ENCODE measurements around the gene NCF2. TPM values are rescaled to one million over a fixed set of nuclear protein-coding genes. Genes with fewer than 3 reads are reported as not detected.

The NCF2 gene
- total RNA-seq, 2 donors from 2014 or later: 5.4 to 20.5 TPM

GRCh38 chr1:183588827-183589226 lies 1.4 kb downstream of the NCF2 start:
- Mint-ChIP-seq H3K9me3 (no peaks in the 10 kb centered on the region), H3K27me3 (peaks cover 11 to 12% of the 10 kb centered on the region in 2 donors), H3K4me1 (ENCODE audit: low read depth in 2 of 2) (peaks cover 25 to 37% of the 10 kb centered on the region in 2 donors), H3K27ac (peak overlapping the region in 1 of 2 donors; percentile 96), H3K4me3 (peak overlapping the region; percentile 35), H3K36me3 (peaks cover 4% of the 10 kb centered on the region)
- no peak for DNase-seq (ENCODE audit: low spot score)
- ATAC-seq: no peak

- H3K36me3 Mint-ChIP-seq: no peaks in the 10 kb centered on the region
- H3K27ac Mint-ChIP-seq: no peak overlapping the region
- H3K4me3 Mint-ChIP-seq: no peak overlapping the region
- peaks cover 13 to 26% of the 10 kb centered on the region in 2 donors for H3K4me1 Mint-ChIP-seq (ENCODE audit: low read depth in 2 of 2)
- no peaks in the 10 kb centered on the region for H3K27me3 Mint-ChIP-seq
- no peaks in the 10 kb centered on the region for H3K9me3 Mint-ChIP-seq
- ATAC-seq (no peak), DNase-seq (ENCODE audit: low spot score) (no peak)
Observed at GRCh38 chr1:183586926-183587325, 3.3 kb downstream of the NCF2 start.

GRCh38 chr1:183586455-183586854 lies 3.8 kb downstream of the NCF2 start:
- Mint-ChIP-seq H3K4me1 (ENCODE audit: low read depth in 2 of 2) (peaks cover 13 to 26% of the 10 kb centered on the region in 2 donors), H3K9me3 (no peaks in the 10 kb centered on the region), H3K27ac (no peak overlapping the region), H3K27me3 (no peaks in the 10 kb centered on the region), H3K4me3 (no peak overlapping the region), H3K36me3 (no peaks in the 10 kb centered on the region)
- ATAC-seq (no peak), DNase-seq (ENCODE audit: low spot score) (no peak)

- Mint-ChIP-seq H3K36me3 (no peaks in the 10 kb centered on the region), H3K27ac (no peak overlapping the region), H3K4me1 (ENCODE audit: low read depth in 2 of 2) (peaks cover 6 to 18% of the 10 kb centered on the region in 2 donors), H3K4me3 (no peak overlapping the region), H3K9me3 (no peaks in the 10 kb centered on the region), H3K27me3 (no peaks in the 10 kb centered on the region)
- DNase-seq (ENCODE audit: low spot score) (no peak), ATAC-seq (no peak)
Observed at GRCh38 chr1:183585038-183585437, 5.2 kb downstream of the NCF2 start.

- peaks cover 9 to 16% of the 10 kb centered on the region in 2 donors for H3K4me1 Mint-ChIP-seq (ENCODE audit: low read depth in 2 of 2)
- no peak for ATAC-seq
- H3K4me3 Mint-ChIP-seq: no peak overlapping the region
- no peaks in the 10 kb centered on the region for H3K27me3 Mint-ChIP-seq
- H3K27ac Mint-ChIP-seq: no peak overlapping the region
- no peaks in the 10 kb centered on the region for H3K9me3 Mint-ChIP-seq
- no peaks in the 10 kb centered on the region for H3K36me3 Mint-ChIP-seq
- no peak for DNase-seq (ENCODE audit: low spot score)
Observed at GRCh38 chr1:183584147-183584546, 6.1 kb downstream of the NCF2 start.

GRCh38 chr1:183583466-183583865 lies 6.8 kb downstream of the NCF2 start:
- Mint-ChIP-seq H3K4me1 (ENCODE audit: low read depth in 2 of 2) (peaks cover 9 to 16% of the 10 kb centered on the region in 2 donors), H3K27me3 (no peaks in the 10 kb centered on the region), H3K4me3 (no peak overlapping the region), H3K36me3 (no peaks in the 10 kb centered on the region), H3K27ac (no peak overlapping the region), H3K9me3 (no peaks in the 10 kb centered on the region)
- ATAC-seq: no peak
- DNase-seq (ENCODE audit: low spot score): no peak

GRCh38 chr1:183582021-183582713 lies 8.1 kb downstream of the NCF2 start:
- H3K4me1 Mint-ChIP-seq (ENCODE audit: low read depth in 2 of 2): peaks cover 9 to 20% of the 10 kb centered on the region in 2 donors
- no peaks in the 10 kb centered on the region for H3K36me3 Mint-ChIP-seq
- DNase-seq (ENCODE audit: low spot score) (no peak), ATAC-seq (peak in 1 of 2 donors; percentile 41)
- H3K27me3 Mint-ChIP-seq: no peaks in the 10 kb centered on the region
- H3K4me3 Mint-ChIP-seq: no peak overlapping the region
- H3K9me3 Mint-ChIP-seq: no peaks in the 10 kb centered on the region
- H3K27ac Mint-ChIP-seq: no peak overlapping the region

GRCh38 chr1:183580281-183580682 lies 10.0 kb downstream of the NCF2 start:
- Mint-ChIP-seq H3K4me3 (no peak overlapping the region), H3K9me3 (no peaks in the 10 kb centered on the region), H3K27ac (peak overlapping the region; percentile 28 to 41), H3K4me1 (ENCODE audit: low read depth in 2 of 2) (peaks cover 9 to 20% of the 10 kb centered on the region in 2 donors), H3K36me3 (no peaks in the 10 kb centered on the region), H3K27me3 (no peaks in the 10 kb centered on the region)
- peak in 1 of 2 donors; percentile 29 for ATAC-seq
- DNase-seq (ENCODE audit: low spot score): no peak

GRCh38 chr1:183578856-183579255 lies 11.4 kb downstream of the NCF2 start:
- peak overlapping the region in 1 of 2 donors; percentile 37 for H3K27ac Mint-ChIP-seq
- H3K4me1 Mint-ChIP-seq (ENCODE audit: low read depth in 2 of 2): peaks cover 9 to 17% of the 10 kb centered on the region in 2 donors
- no peak for ATAC-seq
- no peaks in the 10 kb centered on the region for H3K27me3 Mint-ChIP-seq
- H3K9me3 Mint-ChIP-seq: no peaks in the 10 kb centered on the region
- no peak overlapping the region for H3K4me3 Mint-ChIP-seq
- H3K36me3 Mint-ChIP-seq: no peaks in the 10 kb centered on the region
- no peak for DNase-seq (ENCODE audit: low spot score)

- DNase-seq (ENCODE audit: low spot score) (no peak), ATAC-seq (peak in 1 of 2 donors; percentile 32)
- Mint-ChIP-seq H3K27ac (no peak overlapping the region), H3K4me3 (no peak overlapping the region), H3K9me3 (no peaks in the 10 kb centered on the region), H3K27me3 (no peaks in the 10 kb centered on the region), H3K4me1 (ENCODE audit: low read depth in 2 of 2) (peaks cover 9 to 13% of the 10 kb centered on the region in 2 donors), H3K36me3 (no peaks in the 10 kb centered on the region)
Observed at GRCh38 chr1:183577897-183578465, 12.3 kb downstream of the NCF2 start.

GRCh38 chr1:183576537-183576936 lies 13.7 kb downstream of the NCF2 start:
- Mint-ChIP-seq H3K9me3 (no peaks in the 10 kb centered on the region), H3K27me3 (no peaks in the 10 kb centered on the region), H3K4me3 (no peak overlapping the region), H3K4me1 (ENCODE audit: low read depth in 2 of 2) (peaks cover 9 to 13% of the 10 kb centered on the region in 2 donors), H3K36me3 (no peaks in the 10 kb centered on the region), H3K27ac (no peak overlapping the region)
- no peak for ATAC-seq
- no peak for DNase-seq (ENCODE audit: low spot score)

GRCh38 chr1:183575606-183576005 lies 14.7 kb downstream of the NCF2 start:
- no peak for DNase-seq (ENCODE audit: low spot score)
- H3K4me1 Mint-ChIP-seq (ENCODE audit: low read depth in 2 of 2): peaks cover 9 to 13% of the 10 kb centered on the region in 2 donors
- H3K36me3 Mint-ChIP-seq: no peaks in the 10 kb centered on the region
- H3K4me3 Mint-ChIP-seq: no peak overlapping the region
- no peak overlapping the region for H3K27ac Mint-ChIP-seq
- no peaks in the 10 kb centered on the region for H3K27me3 Mint-ChIP-seq
- ATAC-seq: no peak
- H3K9me3 Mint-ChIP-seq: no peaks in the 10 kb centered on the region

- Mint-ChIP-seq H3K4me1 (ENCODE audit: low read depth in 2 of 2) (peaks cover 0 to under 1% of the 10 kb centered on the region in 2 donors), H3K36me3 (no peaks in the 10 kb centered on the region), H3K27me3 (peaks cover 0 to 6% of the 10 kb centered on the region in 2 donors), H3K4me3 (no peak overlapping the region), H3K27ac (no peak overlapping the region), H3K9me3 (no peaks in the 10 kb centered on the region)
- ATAC-seq (no peak), DNase-seq (ENCODE audit: low spot score) (no peak)
Observed at GRCh38 chr1:183572721-183573120, 17.5 kb downstream of the NCF2 start.

- Mint-ChIP-seq H3K27me3 (peaks cover 0 to 6% of the 10 kb centered on the region in 2 donors), H3K9me3 (no peaks in the 10 kb centered on the region), H3K36me3 (no peaks in the 10 kb centered on the region), H3K27ac (no peak overlapping the region), H3K4me1 (ENCODE audit: low read depth in 2 of 2) (peaks cover 0 to 5% of the 10 kb centered on the region in 2 donors), H3K4me3 (no peak overlapping the region)
- no peak for DNase-seq (ENCODE audit: low spot score)
- no peak for ATAC-seq
Observed at GRCh38 chr1:183571678-183572268, 18.5 kb downstream of the NCF2 start.
